Measurements from ENCODE around the gene RBBP8NL.
"Not testable (repeated sequence)": the region's sequence is repeated elsewhere in the genome, so short reads cannot be mapped to it uniquely, and the experiment has no call there.

The RBBP8NL gene

DNA sequence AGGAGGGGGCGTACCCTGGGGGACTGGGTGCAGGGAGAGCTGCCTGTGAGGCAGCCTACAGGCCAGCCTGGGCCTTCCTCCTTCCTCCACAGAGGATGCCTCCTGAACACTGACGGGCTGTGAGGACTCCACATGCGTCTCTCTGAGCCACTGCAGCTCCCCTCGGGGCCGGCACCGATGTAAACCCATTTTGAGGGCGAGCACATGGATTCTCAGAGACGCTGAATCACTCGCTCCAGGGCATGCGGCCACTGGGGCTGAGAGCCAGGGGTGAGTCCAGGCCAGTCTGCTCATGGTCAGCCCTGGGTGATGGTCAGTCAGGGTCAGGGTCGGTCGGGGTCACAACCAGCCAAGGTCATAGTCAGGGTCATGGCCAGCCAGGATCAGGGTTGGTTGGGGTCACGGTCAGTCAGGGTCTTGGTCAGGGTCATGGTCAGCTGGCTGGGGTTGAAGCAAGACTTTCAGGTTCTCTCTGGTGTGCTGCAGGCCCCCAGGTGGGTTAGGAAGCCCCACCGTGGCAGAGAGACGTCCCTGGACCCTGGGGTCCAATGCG is 14.7 kb upstream of the RBBP8NL start:
- Mint-ChIP-seq H3K9me3 (no peaks in the 10 kb centered on the region), H3K27me3 (ENCODE audit: low read depth) (no peaks in the 10 kb centered on the region), H3K4me1 (ENCODE audit: low read depth) (no peaks in the 10 kb centered on the region), H3K36me3 (ENCODE audit: low read depth) (no peaks in the 10 kb centered on the region), H3K27ac (no peak overlapping the region), H3K4me3 (no peak overlapping the region)

DNA sequence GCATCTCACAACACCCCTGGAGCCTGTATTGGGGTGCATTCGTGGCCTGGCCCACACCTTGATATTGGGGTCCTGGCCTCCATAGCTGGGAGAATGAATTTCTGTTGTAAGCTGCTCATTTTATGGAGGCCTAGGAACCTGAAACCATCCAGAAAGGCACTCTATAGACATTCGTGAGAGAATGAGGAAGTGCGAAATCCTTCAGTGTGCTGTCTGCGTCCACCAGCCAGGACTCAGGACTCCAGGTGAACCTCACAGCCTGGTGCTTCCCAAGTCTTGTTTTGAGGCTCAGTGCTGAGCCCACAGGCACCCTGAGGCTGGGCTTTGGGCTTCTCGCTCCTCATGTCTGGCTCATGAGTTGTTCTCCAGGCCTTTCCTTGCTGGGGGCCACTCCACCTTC is 11.9 kb upstream of the RBBP8NL start:
- Mint-ChIP-seq H3K4me3 (no peak overlapping the region), H3K4me1 (ENCODE audit: low read depth) (no peaks in the 10 kb centered on the region), H3K9me3 (no peaks in the 10 kb centered on the region), H3K27ac (no peak overlapping the region), H3K27me3 (ENCODE audit: low read depth) (peaks cover 14% of the 10 kb centered on the region), H3K36me3 (ENCODE audit: low read depth) (no peaks in the 10 kb centered on the region)

DNA sequence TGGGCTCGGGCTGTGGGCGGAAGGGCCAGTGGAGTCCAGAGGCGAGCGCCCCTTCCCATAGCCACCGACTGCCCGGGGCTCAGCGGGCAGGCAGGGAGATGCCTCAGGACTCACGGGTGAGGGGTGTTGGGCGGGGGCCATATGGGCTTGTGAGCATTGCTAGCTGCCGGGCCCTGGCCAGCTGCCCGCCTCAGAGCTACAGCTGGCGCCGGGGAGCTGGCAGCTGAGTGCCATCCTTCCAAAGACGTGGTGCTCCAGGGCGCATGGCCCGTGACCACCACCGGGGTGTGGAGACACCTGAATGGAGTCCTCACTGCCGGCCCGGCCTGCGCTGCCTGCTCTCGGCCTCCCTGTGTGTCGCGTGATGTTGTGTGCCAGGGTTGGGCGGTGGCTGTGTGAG is 10.6 kb upstream of the RBBP8NL start:
- Mint-ChIP-seq H3K9me3 (no peaks in the 10 kb centered on the region), H3K27me3 (ENCODE audit: low read depth) (peaks cover 21% of the 10 kb centered on the region), H3K4me1 (ENCODE audit: low read depth) (no peaks in the 10 kb centered on the region), H3K4me3 (no peak overlapping the region), H3K36me3 (ENCODE audit: low read depth) (no peaks in the 10 kb centered on the region), H3K27ac (no peak overlapping the region)

DNA sequence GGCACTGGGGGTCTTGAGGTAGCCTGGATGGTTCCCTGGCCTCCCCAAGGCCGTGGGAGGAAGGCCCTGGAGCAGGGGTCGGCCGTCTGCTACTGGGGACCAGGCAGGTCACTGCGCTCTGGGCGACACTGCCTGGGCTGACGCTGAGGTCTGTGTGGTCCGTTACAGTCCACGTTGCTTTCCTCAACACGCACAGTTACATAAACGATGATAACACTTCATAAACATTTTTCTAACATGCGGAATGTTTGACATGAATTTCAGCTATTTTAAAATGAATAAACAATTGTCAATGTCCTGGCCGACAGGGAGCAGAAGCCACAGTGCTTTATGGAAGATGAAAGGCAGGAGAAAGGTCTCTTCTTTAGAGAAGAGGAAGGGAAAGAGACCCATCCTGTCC is 10.2 kb upstream of the RBBP8NL start:
- Mint-ChIP-seq H3K4me3 (no peak overlapping the region), H3K4me1 (ENCODE audit: low read depth) (no peaks in the 10 kb centered on the region), H3K9me3 (no peaks in the 10 kb centered on the region), H3K36me3 (ENCODE audit: low read depth) (no peaks in the 10 kb centered on the region), H3K27me3 (ENCODE audit: low read depth) (peaks cover 21% of the 10 kb centered on the region), H3K27ac (no peak overlapping the region)

DNA sequence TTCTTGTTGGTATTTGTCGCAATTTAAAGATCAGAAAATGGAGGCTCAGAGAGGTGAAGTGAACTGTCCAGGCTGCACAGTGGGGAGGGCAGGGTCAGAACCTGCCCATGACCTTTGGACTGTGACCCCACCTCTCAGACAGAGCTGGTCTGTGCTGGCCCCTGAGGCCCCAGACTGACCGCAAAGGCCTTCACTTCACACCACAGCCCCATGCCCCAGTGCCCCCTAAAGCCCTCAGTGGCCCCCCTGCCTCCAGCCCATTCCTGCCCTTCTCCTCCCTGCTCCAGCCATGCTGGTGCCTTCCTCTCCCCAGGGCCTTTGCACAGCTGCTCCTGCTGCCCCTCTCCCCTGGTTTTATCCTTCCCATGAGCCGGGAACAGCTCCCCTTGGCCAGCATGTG is 9.4 kb upstream of the RBBP8NL start:
- Mint-ChIP-seq H3K4me1 (ENCODE audit: low read depth) (no peaks in the 10 kb centered on the region), H3K27ac (no peak overlapping the region), H3K27me3 (ENCODE audit: low read depth) (peaks cover 21% of the 10 kb centered on the region), H3K9me3 (no peaks in the 10 kb centered on the region), H3K36me3 (ENCODE audit: low read depth) (no peaks in the 10 kb centered on the region), H3K4me3 (no peak overlapping the region)

DNA sequence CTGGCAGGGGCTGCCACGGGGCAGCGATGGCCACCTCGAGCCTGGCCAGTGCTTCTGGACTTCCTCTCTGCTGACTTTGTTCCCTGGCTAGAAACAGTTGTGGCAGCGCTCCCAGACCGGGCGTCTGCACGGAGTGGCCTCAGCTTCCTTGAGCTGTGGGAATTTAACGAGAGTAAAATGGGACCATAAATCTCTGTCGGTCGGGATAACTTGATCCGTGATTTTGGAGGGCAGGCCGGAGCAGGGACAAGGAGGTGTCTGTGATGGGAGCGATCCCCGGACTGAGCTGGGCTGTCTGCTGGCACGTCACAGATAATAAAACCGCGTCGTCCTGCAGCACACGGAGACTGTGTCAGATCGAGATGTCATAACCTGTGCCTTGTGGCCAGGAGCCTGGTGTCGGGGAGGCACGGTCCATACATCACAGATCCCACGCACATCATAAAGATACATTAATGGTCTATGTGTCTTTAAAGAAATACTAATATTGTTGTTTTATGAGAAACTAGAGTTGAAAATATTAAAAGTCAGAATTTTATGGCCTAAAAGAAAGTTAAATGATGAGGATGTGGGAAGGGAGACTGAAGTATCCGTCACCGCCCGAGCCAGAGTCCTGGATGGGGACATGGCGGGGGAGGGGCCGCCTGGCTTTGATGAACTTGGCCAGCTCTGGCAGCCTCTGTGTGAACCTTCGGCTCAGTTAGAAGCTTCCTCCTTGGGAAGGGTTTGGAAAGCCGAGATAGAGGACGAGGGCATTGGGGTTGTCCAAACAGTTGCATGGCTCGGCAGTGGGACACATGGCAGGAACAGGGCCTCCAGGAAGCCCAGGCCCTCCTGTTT is 6.5 kb upstream of the RBBP8NL start:
- Mint-ChIP-seq H3K27ac (no peak overlapping the region), H3K4me3 (no peak overlapping the region), H3K9me3 (no peaks in the 10 kb centered on the region), H3K4me1 (ENCODE audit: low read depth) (no peaks in the 10 kb centered on the region), H3K27me3 (ENCODE audit: low read depth) (peaks cover 21% of the 10 kb centered on the region), H3K36me3 (ENCODE audit: low read depth) (no peaks in the 10 kb centered on the region)

DNA sequence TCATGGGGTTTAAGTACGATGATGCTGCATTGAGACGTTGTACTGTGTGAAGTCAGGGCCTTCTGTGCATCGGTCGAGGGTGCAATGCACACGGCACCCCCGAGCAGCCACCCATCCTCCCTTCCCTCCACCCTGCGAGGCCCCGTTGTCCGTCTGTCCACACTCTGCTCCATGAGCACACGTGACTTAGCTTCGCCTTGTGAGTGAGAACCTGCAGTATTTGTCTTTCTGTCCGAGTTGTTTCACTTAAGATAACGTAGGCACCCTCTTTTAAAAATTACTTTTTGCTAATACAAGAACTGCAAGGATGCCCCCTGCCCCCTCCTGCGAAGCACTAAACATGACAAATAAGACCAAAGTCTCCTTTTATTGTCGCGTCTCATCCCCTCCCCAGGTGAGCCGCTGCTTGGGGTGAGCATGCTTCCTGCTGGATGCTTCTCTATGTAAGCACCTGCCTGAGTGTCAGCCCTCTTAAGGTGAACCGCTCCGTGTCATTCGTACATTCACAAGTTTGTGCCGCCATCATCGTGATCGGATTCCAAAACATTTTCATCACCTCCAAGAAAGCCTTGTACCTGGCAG is 3.6 kb upstream of the RBBP8NL start:
- Mint-ChIP-seq H3K27me3 (ENCODE audit: low read depth) (peaks cover 21% of the 10 kb centered on the region), H3K36me3 (ENCODE audit: low read depth) (no peaks in the 10 kb centered on the region), H3K27ac (no peak overlapping the region), H3K9me3 (no peaks in the 10 kb centered on the region), H3K4me3 (no peak overlapping the region), H3K4me1 (ENCODE audit: low read depth) (no peaks in the 10 kb centered on the region)

DNA sequence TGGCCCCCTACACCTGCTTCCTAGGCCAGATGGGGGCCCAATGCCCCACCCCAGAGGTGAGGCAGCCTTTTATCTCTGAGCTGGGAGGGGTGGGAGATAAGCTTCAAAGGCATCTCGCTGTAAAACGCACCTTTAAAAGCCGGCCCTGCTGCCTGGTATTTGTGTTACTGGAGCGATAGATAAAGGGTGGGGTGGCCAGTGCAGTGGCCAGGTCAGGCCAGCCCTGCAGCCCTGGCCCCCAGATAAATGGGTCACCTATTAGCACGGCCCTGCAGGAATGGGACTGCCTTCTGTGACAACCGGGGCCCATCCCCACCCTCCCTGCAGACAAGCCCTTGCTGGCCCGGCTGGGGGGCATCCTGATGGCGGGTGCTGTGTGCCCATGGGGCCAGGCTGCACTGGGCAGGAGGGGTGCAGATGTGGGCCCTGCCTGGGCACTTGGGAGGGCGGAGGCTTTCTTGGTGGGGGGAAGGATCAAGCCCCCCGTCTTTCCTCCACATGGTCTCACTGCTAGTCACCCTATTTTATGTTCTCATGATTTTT is 3.0 kb upstream of the RBBP8NL start:
- H3K27me3 Mint-ChIP-seq (ENCODE audit: low read depth): peaks cover 18% of the 10 kb centered on the region
- no peak overlapping the region for H3K4me3 Mint-ChIP-seq
- H3K36me3 Mint-ChIP-seq (ENCODE audit: low read depth): no peaks in the 10 kb centered on the region
- H3K4me1 Mint-ChIP-seq (ENCODE audit: low read depth): no peaks in the 10 kb centered on the region
- H3K9me3 Mint-ChIP-seq: no peaks in the 10 kb centered on the region
- no peak overlapping the region for H3K27ac Mint-ChIP-seq

DNA sequence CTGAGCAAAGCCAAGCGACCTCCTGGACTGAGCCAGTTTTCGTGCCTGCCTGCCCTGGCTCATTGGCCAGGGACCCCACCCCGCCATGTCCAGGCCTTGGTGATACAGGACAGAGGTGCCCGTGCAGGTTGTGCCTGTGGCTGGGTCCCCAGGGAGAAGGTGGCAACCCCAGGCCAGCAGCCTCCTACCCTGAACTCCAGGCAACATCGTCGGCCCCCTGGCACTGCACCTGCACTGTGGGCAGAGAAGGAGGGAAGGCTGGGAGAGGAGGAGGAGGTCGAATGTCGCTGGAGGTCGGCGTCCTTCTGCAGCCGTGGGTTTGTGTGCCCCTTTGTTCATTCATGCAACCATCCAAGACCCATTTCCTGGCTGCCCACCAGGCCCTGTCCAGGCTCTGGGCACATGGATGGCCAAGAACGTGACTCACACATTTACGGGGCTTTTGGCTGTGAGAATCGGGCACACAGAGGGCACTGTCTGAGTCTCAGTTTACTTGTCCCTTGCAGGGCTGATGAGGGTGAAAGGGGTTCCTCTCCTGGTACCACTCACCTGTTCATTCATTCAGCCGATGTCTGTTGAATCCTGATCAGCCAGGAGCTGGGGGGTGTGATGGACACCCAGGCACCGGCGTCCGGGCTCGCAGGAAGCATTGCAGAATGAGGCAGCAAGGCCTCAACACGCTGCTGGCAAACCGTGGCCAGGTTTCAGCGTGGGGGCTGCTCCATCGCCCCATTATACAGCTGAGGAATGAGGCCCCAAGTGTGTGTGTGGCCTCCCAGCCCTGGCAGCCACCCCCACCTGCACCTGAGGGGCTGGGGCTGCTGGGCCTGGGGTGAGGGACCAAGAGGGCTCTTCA is 2.3 kb upstream of the RBBP8NL start:
- Mint-ChIP-seq H3K4me1 (ENCODE audit: low read depth) (no peaks in the 10 kb centered on the region), H3K4me3 (no peak overlapping the region), H3K36me3 (ENCODE audit: low read depth) (no peaks in the 10 kb centered on the region), H3K27me3 (ENCODE audit: low read depth) (peaks cover 11% of the 10 kb centered on the region), H3K27ac (no peak overlapping the region), H3K9me3 (no peaks in the 10 kb centered on the region)

DNA sequence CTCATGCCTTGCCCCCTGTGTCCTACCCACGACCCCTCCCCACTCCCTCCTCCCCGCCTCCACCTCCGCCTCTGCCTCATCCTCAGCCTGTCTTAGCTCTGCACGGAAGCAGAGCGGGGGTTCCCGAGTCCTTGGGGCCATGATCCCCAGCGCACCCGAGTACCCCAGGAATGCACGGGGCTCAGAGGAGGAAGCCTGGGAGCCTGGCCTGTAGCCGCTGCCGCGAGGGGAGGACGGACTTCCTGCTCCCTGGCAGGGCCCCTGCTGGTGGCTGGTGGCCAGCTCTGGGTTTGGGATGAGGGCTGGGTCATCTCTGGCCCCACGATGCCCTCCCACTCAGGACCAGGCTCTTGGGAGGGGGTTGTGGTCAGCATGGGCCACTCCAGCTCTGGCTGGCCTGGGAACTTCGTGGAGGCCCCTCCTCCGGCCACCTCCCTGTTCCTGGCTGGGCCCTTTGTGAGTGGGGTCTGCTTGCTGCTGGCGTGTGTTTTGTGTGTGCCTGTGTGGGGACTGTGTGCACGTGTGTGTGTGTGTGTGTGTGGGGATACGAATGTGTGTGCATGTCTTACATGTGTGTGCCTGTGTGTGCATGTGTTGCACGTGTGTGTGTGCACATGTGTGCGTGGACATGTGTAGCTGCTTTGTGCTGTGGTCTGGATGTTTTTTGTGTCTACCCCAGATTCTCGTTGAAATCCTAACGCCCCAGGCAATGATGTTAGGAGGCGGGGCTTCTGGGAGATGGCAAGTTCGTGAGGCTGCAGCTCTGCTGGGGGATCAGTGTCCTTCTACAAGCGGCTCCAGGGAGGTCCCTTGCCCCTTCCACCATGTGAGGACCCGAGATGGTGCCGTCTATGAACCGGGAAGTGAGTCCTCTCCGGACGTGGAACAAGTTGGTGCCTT is 1.3 kb upstream of the RBBP8NL start:
- H3K27ac Mint-ChIP-seq: no peak overlapping the region
- no peaks in the 10 kb centered on the region for H3K4me1 Mint-ChIP-seq (ENCODE audit: low read depth)
- no peaks in the 10 kb centered on the region for H3K9me3 Mint-ChIP-seq
- H3K36me3 Mint-ChIP-seq (ENCODE audit: low read depth): no peaks in the 10 kb centered on the region
- peaks cover under 1% of the 10 kb centered on the region for H3K27me3 Mint-ChIP-seq (ENCODE audit: low read depth)
- H3K4me3 Mint-ChIP-seq: no peak overlapping the region

DNA sequence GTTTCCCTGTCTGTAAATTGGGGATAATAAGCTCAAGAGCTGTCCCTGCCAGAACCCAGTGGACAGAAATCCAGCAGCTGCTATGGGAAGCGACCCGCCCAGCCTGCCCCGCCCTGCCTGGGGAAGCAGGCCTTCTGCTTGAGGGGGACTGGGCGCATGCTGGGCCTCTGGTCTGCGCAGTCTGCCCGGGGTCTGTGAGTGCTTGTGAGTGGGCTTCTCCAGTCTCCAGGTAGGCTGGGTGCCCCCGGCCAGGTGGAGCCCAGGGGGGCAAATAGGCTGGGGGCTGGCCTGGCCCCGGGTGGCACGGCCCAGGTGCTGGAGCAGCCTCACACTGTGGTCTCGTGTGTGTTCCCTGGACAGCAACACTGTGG is 648 bp upstream of the RBBP8NL start:
- Mint-ChIP-seq H3K9me3 (no peaks in the 10 kb centered on the region), H3K27me3 (ENCODE audit: low read depth) (no peaks in the 10 kb centered on the region), H3K36me3 (ENCODE audit: low read depth) (no peaks in the 10 kb centered on the region)

DNA sequence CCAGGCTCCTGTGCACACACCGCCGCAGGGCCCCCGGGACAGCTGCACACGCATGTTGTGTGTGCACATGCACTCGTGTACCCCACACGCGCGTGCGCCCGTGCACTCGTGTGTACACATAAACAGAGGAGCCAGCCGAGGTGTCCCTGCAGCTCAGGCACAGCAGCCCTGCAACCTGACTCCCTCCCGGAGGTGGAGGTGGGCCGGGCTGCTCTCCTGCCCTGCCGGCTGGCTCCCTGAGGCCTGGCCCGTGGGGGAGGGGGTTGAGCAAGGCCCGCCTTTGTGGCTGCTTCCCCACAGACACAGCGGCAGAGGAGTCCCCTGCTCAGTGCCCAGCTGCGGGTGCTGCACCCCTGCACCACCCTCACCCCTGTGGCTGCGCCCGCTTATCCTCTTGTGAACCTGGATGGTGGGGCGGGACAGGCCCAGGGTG is 624 bp downstream of the RBBP8NL start:
- Mint-ChIP-seq H3K27ac (no peak overlapping the region), H3K27me3 (ENCODE audit: low read depth) (no peaks in the 10 kb centered on the region), H3K4me3 (no peak overlapping the region), H3K36me3 (ENCODE audit: low read depth) (no peaks in the 10 kb centered on the region), H3K4me1 (ENCODE audit: low read depth) (no peaks in the 10 kb centered on the region), H3K9me3 (no peaks in the 10 kb centered on the region)

More for the DNA sequence above, 648 bp upstream of the RBBP8NL start:
- Mint-ChIP-seq H3K4me3 (no peak overlapping the region), H3K27ac (no peak overlapping the region), H3K4me1 (ENCODE audit: low read depth) (no peaks in the 10 kb centered on the region)

DNA sequence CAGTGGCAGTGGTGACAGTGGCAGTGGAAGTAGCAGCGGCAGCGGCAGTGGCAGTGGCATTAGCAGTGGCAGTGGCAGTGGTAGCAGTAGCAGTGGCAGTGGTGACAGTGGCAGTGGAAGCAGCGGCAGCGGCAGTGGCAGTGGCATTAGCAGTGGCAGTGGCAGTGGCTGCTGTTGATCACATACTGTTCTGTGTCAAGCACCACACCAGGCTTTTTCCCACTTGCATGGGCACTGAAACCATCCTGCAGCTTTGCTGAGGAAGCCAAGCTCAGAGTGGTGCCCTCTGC is 1.3 kb downstream of the RBBP8NL start:
- H3K27ac Mint-ChIP-seq; H3K27me3 Mint-ChIP-seq (ENCODE audit: low read depth); H3K4me3 Mint-ChIP-seq; H3K9me3 Mint-ChIP-seq; H3K4me1 Mint-ChIP-seq (ENCODE audit: low read depth); H3K36me3 Mint-ChIP-seq (ENCODE audit: low read depth): not testable (repeated sequence)

Measured in T-helper 1 cell treated with Interleukin-12 subunit alpha and Interleukin-12 subunit beta and Interleukin-4 antibody, amounts not matched to agents 30 μg/mL and 1 μg/mL, for 36 hours (primary cell).